Activated T-cell treated with anti-CD3 and anti-CD28 coated beads, Interleukin-2, amount 50 U/mL, for 72 hours (primary cell): Measurements from ENCODE around the gene CAMK2N1. TPM values are rescaled to one million over a fixed set of nuclear protein-coding genes. Genes with fewer than 3 reads are reported as not detected.
A peak's percentile ranks its signal among the peaks of the same experiment; 100 is the strongest.
"Not testable (repeated sequence)": the region's sequence is repeated elsewhere in the genome, so short reads cannot be mapped to it uniquely, and the experiment has no call there.

Experiments
- ATAC-seq, 2 donors: fragments of 150-1000 bp; cut with Tn5 transposase; replicated peaks in 1 of 2; 2 replicates each; pipeline ENCODE4 v1.10.0; 2021; ENCODE audit warnings: moderate library complexity in 2 of 2, mild to moderate bottlenecking in 1 of 2
- DNase-seq, 2 donors: peaks; one replicate each; pipeline ENCODE4 v3.0.0; 2021 to 2022; ENCODE audit warnings: mixed read lengths in 1 of 2
- H3K27ac Mint-ChIP-seq: one replicate; pipeline ENCODE4 v1.8.0; 2022; ENCODE audit warnings: mild to moderate bottlenecking, moderate library complexity, mixed read lengths
- H3K27me3 Mint-ChIP-seq: one replicate; pipeline ENCODE4 v1.8.0; 2022; ENCODE audit warnings: low read depth, mixed read lengths
- H3K36me3 Mint-ChIP-seq, 2 donors: one replicate each; pipeline ENCODE4 v1.8.0; 2022; ENCODE audit warnings: mixed read lengths in 2 of 2, mild to moderate bottlenecking in 1 of 2; ENCODE audit not compliant: insufficient read depth in 2 of 2
- H3K4me1 Mint-ChIP-seq: one replicate; pipeline ENCODE4 v1.8.0; 2022; ENCODE audit warnings: low read depth, mixed read lengths
- H3K4me3 Mint-ChIP-seq, 2 donors: one replicate each; pipeline ENCODE4 v1.8.0; 2022; ENCODE audit warnings: mild to moderate bottlenecking in 2 of 2, mixed read lengths in 2 of 2, moderate library complexity in 2 of 2
- H3K9me3 Mint-ChIP-seq, 2 donors: one replicate each; pipeline ENCODE4 v1.8.0; 2022; ENCODE audit warnings: mixed read lengths in 2 of 2
- total RNA-seq, 2 donors: library from RNA; stranded (reverse); gene quantifications; one replicate each; pipeline ENCODE4 v1.2.3, GENCODE V29; 2022

Gene CAMK2N1
- total RNA-seq, 2 donors from 2014 or later = 1.2 to 3.0 TPM

DNA sequence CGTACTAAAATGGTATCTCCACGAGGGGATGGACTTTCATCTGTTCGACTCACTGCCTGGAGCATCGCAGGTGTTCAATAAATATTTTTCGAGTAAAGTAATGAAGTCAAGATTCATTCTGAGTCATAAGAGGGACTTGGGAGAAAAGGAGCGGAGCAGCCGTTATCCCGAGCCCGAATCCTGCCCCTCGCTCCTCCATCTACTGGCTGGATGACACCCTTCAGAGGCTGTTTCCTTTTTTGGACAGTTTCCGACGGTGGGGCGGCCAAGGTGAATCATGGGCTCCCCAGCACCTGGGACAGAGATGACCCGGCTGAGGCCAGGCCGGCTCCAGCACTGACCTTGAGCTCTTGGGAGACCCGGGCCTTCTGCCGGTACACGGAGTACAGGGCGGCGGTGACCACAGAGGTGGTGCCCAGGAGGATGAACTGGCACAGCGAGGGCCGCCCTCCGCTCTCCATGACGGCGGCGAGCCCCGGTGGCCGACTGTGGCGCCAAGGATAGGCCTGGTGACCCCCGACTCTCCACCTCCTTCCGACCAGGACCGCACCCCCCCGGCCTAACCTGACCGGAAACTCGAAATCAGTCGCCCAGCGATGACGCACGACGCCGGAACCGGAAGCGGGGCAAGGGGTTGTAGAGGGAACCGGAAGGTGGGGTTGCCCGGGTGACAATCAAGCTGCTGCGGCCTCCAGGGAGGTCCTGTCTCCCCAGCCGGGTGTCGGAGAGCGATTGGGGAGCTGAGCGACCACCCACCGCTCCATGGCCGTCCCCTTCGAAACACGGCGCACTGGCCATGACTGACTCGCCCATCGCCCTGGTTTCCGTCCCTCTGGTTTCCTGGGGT is 21.8 kb upstream of the CAMK2N1 start, which contains the start of gene MUL1:
MUL1 (minus strand) TSS at position 588 of the 847 bp plus-strand sequence; CDS start at position 461, 127 bp downstream.
- Mint-ChIP-seq H3K9me3 (no peaks in the 10 kb centered on the region), H3K4me3 (peak within 1 kb of the TSS; percentile 83 to 89), H3K27ac (peak within 1 kb of the TSS; percentile 58), H3K4me1 (peaks cover 29% of the 10 kb centered on the region), H3K36me3 (peaks cover 0 to 2% of the 10 kb centered on the region in 2 donors), H3K27me3 (no peaks in the 10 kb centered on the region)
- DNase-seq (peak; percentile 94 to 96), ATAC-seq (peak; percentile 99)

DNA sequence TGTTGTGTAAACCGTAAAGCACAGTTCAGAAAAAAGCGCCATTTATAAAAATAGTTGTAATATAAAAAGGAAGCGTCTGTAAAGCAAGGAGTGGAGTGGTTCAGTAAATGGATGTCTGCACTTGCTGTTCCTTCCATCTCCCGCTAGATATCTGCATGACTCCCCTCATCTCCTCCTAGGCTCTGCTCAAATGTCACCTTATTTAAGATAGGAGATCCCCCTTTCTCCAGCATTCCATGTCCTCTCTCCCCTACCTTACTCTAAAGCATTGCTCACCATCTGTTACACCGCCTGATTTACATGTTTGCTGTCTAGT is 21.2 kb upstream of the CAMK2N1 start:
- ATAC-seq (peak; percentile 10 to 12), DNase-seq (no peak)
- H3K4me3 Mint-ChIP-seq = peak overlapping the region; percentile 83 to 89
- H3K4me1 Mint-ChIP-seq = peaks cover 29% of the 10 kb centered on the region
- H3K9me3 Mint-ChIP-seq = no peaks in the 10 kb centered on the region
- H3K36me3 Mint-ChIP-seq = peaks cover 1 to 2% of the 10 kb centered on the region in 2 donors
- H3K27me3 Mint-ChIP-seq = no peaks in the 10 kb centered on the region
- H3K27ac Mint-ChIP-seq = peak overlapping the region; percentile 58

DNA sequence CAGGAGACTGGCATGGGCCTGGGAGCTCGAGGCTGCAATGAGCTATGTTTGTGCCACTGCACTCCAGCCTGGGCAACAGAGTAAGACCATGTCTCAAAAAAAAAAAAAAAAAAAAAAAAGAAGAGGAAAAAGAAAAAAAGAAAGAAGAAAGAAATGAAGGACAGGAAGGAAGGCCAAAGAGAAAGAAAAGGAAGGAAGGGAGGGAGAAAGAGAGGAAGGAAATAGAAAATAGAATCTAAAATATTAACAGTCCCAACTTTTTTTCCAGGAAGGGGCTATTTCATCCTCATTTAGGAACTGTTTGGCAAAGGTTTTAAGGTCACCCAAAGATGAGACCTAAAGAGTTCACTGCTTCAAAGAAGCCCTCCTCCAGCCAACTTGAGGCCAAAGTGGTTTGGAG is 19.5 kb upstream of the CAMK2N1 start:
- peak overlapping the region; percentile 84 for H3K27ac Mint-ChIP-seq

DNA sequence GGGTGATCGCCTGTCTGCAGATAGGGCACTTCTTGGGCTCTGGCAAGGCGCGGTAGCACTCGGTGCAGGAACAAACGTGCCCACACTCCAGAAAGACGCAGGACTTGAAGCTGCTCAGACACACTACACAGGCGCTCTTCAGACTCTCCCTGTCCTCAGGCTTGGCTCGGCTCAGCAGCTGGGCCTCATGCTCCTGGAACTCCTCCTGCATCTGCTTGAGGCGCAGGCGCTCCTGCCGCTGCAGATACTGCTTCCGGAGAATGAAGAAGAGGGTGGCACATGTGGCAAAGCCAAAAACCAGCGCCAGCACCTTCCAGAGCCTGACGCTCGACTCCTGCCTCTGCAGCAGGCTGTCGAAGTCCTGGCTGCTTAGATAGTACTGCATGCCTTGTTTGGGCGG is 14.7 kb upstream of the CAMK2N1 start:
- Mint-ChIP-seq H3K9me3 (no peaks in the 10 kb centered on the region), H3K36me3 (peaks cover 3 to 5% of the 10 kb centered on the region in 2 donors), H3K27ac (no peak overlapping the region), H3K4me1 (peaks cover 11% of the 10 kb centered on the region), H3K27me3 (peaks cover under 1% of the 10 kb centered on the region), H3K4me3 (no peak overlapping the region)
- no peak for DNase-seq
- ATAC-seq = no peak

More for the DNA sequence above, 19.5 kb upstream of the CAMK2N1 start:
- DNase-seq = no peak
- Mint-ChIP-seq H3K27me3 (no peaks in the 10 kb centered on the region), H3K4me1 (peaks cover 29% of the 10 kb centered on the region), H3K36me3 (peaks cover 2 to 5% of the 10 kb centered on the region in 2 donors), H3K9me3 (no peaks in the 10 kb centered on the region), H3K4me3 (peak overlapping the region; percentile 34 to 39)
- ATAC-seq = no peak

DNA sequence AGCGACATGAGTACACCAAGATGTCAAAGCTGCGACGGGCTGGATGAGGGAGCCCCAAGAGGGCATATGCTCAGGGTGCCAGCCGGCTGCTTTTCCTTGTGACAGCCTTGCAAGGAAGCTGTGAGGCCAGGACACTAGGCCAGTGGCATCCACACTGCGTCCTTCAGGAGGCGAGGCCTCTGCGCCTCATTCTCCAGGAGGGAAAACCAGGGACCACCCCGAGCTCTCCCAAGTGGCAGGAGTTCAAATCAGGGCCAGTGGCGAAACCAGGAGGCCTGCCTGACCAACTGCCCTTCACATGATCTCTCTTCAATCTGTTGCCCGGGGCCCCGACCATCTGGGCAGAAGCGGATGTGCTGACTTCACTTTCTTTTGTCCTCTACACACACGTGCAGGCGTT is 13.7 kb upstream of the CAMK2N1 start:
- Mint-ChIP-seq H3K27ac (no peak overlapping the region), H3K27me3 (peaks cover 9% of the 10 kb centered on the region), H3K4me1 (peaks cover under 1% of the 10 kb centered on the region), H3K9me3 (no peaks in the 10 kb centered on the region), H3K36me3 (peaks cover 3 to 5% of the 10 kb centered on the region in 2 donors), H3K4me3 (no peak overlapping the region)
- ATAC-seq (no peak), DNase-seq (no peak)

DNA sequence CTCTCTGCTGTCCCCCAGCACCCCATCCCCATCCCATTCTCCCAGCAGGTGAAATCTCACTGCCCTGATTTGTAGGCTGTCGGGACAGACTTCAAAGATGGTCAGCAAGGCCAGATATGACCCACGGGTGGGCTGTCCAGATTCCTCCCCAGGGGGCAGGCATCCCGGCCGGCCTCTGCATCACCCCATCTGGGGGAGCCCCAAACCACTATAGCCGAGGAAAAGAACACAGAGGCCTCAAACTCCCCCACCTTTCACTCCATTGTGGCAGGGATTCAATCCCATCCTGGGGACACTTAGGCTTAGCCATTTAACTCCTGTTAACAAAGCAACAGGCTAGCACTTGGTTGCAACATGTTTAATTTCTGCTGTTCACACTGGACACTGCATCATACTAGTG is 13.1 kb upstream of the CAMK2N1 start:
- Mint-ChIP-seq H3K4me3 (no peak overlapping the region), H3K9me3 (no peaks in the 10 kb centered on the region), H3K27ac (no peak overlapping the region), H3K27me3 (peaks cover 9% of the 10 kb centered on the region), H3K36me3 (peaks cover 3 to 4% of the 10 kb centered on the region in 2 donors), H3K4me1 (no peaks in the 10 kb centered on the region)
- ATAC-seq = no peak
- no peak for DNase-seq

DNA sequence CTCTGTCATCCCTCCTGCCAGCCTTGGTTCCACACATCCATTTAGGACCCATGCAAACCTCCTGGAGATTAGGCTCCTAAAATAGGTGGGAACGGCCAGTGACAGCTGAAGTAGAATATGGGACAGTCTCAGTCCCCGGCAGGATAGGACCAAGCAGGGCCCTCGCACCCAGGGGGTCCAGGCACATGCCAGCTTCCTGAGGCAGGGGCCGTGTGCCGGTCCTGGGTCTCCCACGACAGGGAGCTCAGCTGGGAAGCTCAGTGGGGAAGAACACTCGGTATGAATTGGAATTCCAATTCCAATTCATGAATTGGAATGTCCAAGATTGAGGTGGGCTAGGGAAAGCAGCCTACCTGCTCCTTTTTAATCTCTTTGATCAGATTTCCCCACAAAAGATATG is 12.1 kb upstream of the CAMK2N1 start:
- Mint-ChIP-seq H3K27me3 (peaks cover 11% of the 10 kb centered on the region), H3K36me3 (peaks cover 3% of the 10 kb centered on the region in 2 donors), H3K9me3 (no peaks in the 10 kb centered on the region), H3K4me3 (no peak overlapping the region), H3K27ac (no peak overlapping the region), H3K4me1 (no peaks in the 10 kb centered on the region)
- DNase-seq (no peak), ATAC-seq (no peak)

DNA sequence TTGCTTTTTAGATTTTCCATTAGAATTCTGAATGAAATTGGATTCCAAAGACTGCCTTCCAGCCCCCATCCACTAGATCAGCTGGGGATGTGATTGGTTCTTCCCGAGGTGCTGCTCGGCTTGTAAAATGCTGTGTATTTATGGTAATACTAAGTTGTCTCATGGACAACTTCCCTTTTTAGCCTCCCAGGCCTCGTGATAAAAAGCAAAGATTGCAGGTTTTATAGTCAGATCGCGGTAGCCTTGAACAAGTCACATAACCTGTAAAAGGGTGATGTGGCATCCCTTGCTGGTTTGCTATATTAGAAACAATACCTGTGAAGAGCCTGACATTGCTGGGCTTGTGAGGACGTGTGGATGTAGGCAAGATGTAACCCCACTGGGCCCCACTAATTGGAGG is 11.5 kb upstream of the CAMK2N1 start:
- DNase-seq (no peak), ATAC-seq (no peak)
- Mint-ChIP-seq H3K36me3 (peaks cover 3% of the 10 kb centered on the region in 2 donors), H3K9me3 (no peaks in the 10 kb centered on the region), H3K4me1 (no peaks in the 10 kb centered on the region), H3K27me3 (peaks cover 16% of the 10 kb centered on the region), H3K27ac (no peak overlapping the region), H3K4me3 (no peak overlapping the region)

DNA sequence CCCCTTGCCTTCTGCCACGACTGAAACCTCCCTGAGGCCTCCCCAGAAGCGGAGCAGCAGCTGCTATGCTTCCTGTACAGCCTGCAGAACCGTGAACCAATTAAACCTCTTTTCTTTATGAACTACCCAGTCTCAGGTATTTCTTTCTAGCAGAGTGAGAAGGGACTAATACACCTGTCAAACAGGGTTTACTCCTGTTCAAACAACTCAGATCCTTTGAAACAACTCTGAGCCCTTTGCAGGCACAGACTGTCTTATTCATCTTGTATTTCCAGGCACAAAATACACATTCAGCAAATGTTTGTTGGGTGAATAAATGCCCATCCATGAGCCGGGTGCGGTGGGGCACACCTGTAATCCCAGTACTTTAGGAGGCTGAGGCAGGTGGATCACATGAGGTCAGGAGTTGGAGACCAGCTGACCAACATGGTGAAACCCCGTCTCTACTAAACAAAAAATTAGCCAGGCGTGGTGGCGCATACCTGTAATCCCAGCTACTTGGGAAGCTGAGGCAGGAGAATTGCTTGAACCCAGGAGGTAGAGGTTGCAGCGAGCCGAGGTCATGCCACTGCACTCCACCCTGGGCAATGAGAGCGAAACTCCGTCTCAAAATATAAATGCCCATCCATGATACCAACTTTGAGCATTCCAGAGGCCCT is 10.8 kb upstream of the CAMK2N1 start:
- not testable (repeated sequence) for H3K36me3 Mint-ChIP-seq, H3K27ac Mint-ChIP-seq, DNase-seq, H3K4me1 Mint-ChIP-seq, H3K9me3 Mint-ChIP-seq, ATAC-seq
- Mint-ChIP-seq H3K27me3 (peaks cover 16% of the 10 kb centered on the region), H3K4me3 (peak overlapping the region; percentile 6 to 56)

DNA sequence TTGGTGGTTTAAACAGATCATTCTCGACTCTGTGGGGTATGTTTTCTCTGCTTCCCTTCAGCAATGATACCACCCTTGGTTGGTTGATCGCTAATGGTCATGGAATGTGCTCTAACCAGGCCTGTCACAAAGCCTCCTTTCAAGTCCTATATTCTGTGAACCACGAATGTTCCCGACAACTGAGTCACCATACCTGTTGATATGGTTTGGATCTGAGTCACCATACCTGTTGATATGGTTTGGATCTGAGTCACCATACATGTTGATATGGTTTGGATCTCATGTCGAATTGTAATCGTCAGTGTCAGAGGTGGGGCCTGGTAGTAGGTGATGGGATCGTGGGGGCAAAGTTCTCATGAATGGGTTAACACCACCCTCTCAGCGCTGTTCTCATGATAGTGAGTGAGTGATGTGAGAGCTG is 10.2 kb upstream of the CAMK2N1 start:
- ATAC-seq = peak; percentile 83 to 85
- peak; percentile 42 to 63 for DNase-seq
- Mint-ChIP-seq H3K4me1 (no peaks in the 10 kb centered on the region), H3K9me3 (no peaks in the 10 kb centered on the region), H3K27me3 (peaks cover 16% of the 10 kb centered on the region), H3K4me3 (peak overlapping the region; percentile 6 to 56), H3K27ac (peak overlapping the region; percentile 9), H3K36me3 (peaks cover 1 to 2% of the 10 kb centered on the region in 2 donors)

DNA sequence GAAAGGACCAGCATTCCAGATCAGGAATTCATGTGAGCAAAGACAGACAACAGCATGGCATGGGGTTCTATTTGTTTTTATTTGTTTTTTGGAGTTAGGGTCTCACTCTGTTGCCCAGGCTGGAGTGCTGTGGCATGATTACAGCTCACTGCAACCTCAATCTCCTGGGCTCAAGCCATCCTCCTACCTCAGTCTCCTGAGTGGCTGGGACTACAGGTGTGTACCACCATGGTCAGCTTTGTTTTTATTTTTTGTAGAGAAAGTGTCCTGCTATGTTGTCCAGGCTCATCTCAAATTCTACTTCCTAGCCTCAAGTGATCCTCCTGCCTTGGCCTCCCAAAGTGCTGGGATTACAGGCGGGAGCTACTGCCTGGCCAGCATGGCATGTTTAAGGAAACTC is 9.7 kb upstream of the CAMK2N1 start:
- peak overlapping the region in 1 of 2 donors; percentile 29 for H3K4me3 Mint-ChIP-seq
- no peak overlapping the region for H3K27ac Mint-ChIP-seq
- H3K9me3 Mint-ChIP-seq = no peaks in the 10 kb centered on the region
- DNase-seq (no peak), ATAC-seq (no peak)
- H3K4me1 Mint-ChIP-seq = no peaks in the 10 kb centered on the region
- H3K36me3 Mint-ChIP-seq = peaks cover 0 to 1% of the 10 kb centered on the region in 2 donors
- peaks cover 16% of the 10 kb centered on the region for H3K27me3 Mint-ChIP-seq

DNA sequence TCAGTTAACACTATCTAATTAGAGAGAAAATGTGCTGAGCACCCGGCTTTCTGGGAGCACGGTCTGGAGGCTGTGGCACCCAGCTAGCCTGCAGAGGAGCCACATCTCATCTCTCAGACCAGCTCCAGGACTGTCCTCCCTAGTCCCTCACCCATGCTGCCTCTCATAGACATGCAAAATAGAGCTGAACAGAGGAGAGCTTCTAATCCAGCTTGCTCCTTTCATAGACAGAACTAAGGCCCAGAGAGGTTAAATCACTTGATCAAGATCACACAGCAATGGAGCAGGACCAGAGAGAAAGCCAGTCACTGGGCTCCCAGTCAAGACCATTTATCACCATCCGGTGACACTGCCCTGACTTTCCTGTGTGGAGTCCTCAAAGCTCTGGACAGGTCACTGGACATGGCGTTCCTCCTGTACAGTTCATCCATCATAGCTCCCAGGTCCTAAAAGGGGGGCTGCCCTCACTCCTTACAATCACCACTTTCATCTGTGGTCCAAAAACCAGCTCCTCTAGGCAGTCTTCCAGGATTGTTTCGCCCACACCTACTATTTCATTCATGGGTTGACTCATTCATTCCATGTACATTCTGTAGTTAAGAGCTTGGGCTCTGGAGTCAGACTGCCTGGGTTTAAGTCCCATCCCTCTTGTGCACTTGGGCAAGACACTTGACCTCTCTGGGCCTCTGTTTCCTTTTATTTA is 8.8 kb upstream of the CAMK2N1 start:
- Mint-ChIP-seq H3K36me3 (peaks cover 0 to 1% of the 10 kb centered on the region in 2 donors), H3K9me3 (no peaks in the 10 kb centered on the region), H3K4me1 (no peaks in the 10 kb centered on the region), H3K4me3 (no peak overlapping the region), H3K27me3 (peaks cover 21% of the 10 kb centered on the region), H3K27ac (no peak overlapping the region)
- ATAC-seq (no peak), DNase-seq (no peak)
